Fibroblast of the conjunctiva (primary cell): ENCODE data around the gene KRT79.

ENCODE experiments used
- DNase-seq: peaks from one replicate; pipeline ENCODE4 v3.0.0-alpha.2; 2010; ENCODE audit warnings: low read depth

Gene KRT79

GRCh38 chr12:52819731-52820510 is 14.2 kb downstream of the KRT79 start:
- no peak for DNase-seq

GRCh38 chr12:52818887-52819420 is 15.2 kb downstream of the KRT79 start:
- no peak for DNase-seq

- no peak for DNase-seq
These were observed 15.7 kb downstream of the KRT79 start for GRCh38 chr12:52818388-52818787.

GRCh38 chr12:52817699-52818238 is 16.3 kb downstream of the KRT79 start:
- no peak for DNase-seq

GRCh38 chr12:52817003-52817698 is 17.0 kb downstream of the KRT79 start:
- no peak for DNase-seq

- no peak for DNase-seq
These were observed 18.2 kb downstream of the KRT79 start for GRCh38 chr12:52815676-52816588.

GRCh38 chr12:52815161-52815560 is 18.9 kb downstream of the KRT79 start:
- DNase-seq, result no peak

- no peak for DNase-seq
These were observed 19.4 kb downstream of the KRT79 start for GRCh38 chr12:52814710-52815155.

- DNase-seq, result no peak
These were observed 20.0 kb downstream of the KRT79 start, which contains the start of gene KRT4 for GRCh38 chr12:52813885-52814709. KRT4 (minus strand) TSS chr12:52814116; CDS start chr12:52814058, 58 bp downstream.

- no peak for DNase-seq
These were observed 20.8 kb downstream of the KRT79 start for GRCh38 chr12:52813203-52813819.

- no peak for DNase-seq
These were observed 21.4 kb downstream of the KRT79 start for GRCh38 chr12:52812749-52813148.

- DNase-seq, result no peak
These were observed 22.1 kb downstream of the KRT79 start for GRCh38 chr12:52812073-52812400.

GRCh38 chr12:52811191-52812072 is 22.7 kb downstream of the KRT79 start:
- DNase-seq, result no peak

- no peak for DNase-seq
These were observed 23.6 kb downstream of the KRT79 start for GRCh38 chr12:52810554-52810953.

- DNase-seq, result no peak
These were observed 24.9 kb downstream of the KRT79 start for GRCh38 chr12:52809166-52809565.

- DNase-seq, result no peak
These were observed 25.4 kb downstream of the KRT79 start for GRCh38 chr12:52808573-52809160.

- DNase-seq, result no peak
These were observed 26.3 kb downstream of the KRT79 start for GRCh38 chr12:52807544-52808470.
